Progenitor cell of endocrine pancreas (in vitro differentiated cells): ENCODE measurements around the gene ZNF536. TPM values are rescaled to one million over a fixed set of nuclear protein-coding genes. Genes with fewer than 3 reads are reported as not detected.

Source experiments
- DNase-seq: peaks from one replicate; pipeline ENCODE4 v3.0.0; 2021; ENCODE audit warnings: low spot score; ENCODE audit not compliant: unreplicated experiment
- H3K27ac Mint-ChIP-seq: 2 replicates; pipeline ENCODE4 v1.8.0; 2021; ENCODE audit warnings: mild to moderate bottlenecking, moderate library complexity, mixed read lengths
- H3K27me3 Mint-ChIP-seq: 2 replicates; pipeline ENCODE4 v1.8.0; 2021; ENCODE audit warnings: mixed read lengths
- H3K36me3 Mint-ChIP-seq: 2 replicates; pipeline ENCODE4 v1.8.0; 2022; ENCODE audit warnings: mixed read lengths; ENCODE audit not compliant: insufficient read depth
- H3K4me1 Mint-ChIP-seq: 2 replicates; pipeline ENCODE4 v1.8.0; 2021; ENCODE audit warnings: low read depth, mixed read lengths
- H3K4me3 Mint-ChIP-seq: 2 replicates; pipeline ENCODE4 v1.8.0; 2021; ENCODE audit warnings: low read depth, mild to moderate bottlenecking, moderate library complexity, mixed read lengths
- H3K9me3 Mint-ChIP-seq: 2 replicates; pipeline ENCODE4 v1.8.0; 2021; ENCODE audit warnings: low read depth, mixed read lengths
- CTCF ChIP-seq: fragments of 200-600 bp; sonication (generic); IDR thresholded peaks from one replicate; pipeline ENCODE4 v1.5.0; 2021; ENCODE audit warnings: antibody characterized with exemption, mild to moderate bottlenecking; ENCODE audit not compliant: unreplicated experiment
- total RNA-seq: library from RNA; stranded (reverse); gene quantifications from 2 replicates; pipeline ENCODE4 v1.2.1, GENCODE V29; 2021

ZNF536 gene
- total RNA-seq, 1 donor from 2014 or later = 2.0 TPM

GRCh38 chr19:30562981-30563380 lies 190.8 kb downstream of the ZNF536 start:
- no peaks in the 10 kb centered on the region for H3K36me3 Mint-ChIP-seq
- peaks cover 42% of the 10 kb centered on the region for H3K27me3 Mint-ChIP-seq
- DNase-seq = no peak
- TF ChIP-seq CTCF = no peak
- H3K4me1 Mint-ChIP-seq = no peaks in the 10 kb centered on the region
- no peak overlapping the region for H3K27ac Mint-ChIP-seq
- H3K9me3 Mint-ChIP-seq = no peaks in the 10 kb centered on the region
- no peak overlapping the region for H3K4me3 Mint-ChIP-seq

DNA sequence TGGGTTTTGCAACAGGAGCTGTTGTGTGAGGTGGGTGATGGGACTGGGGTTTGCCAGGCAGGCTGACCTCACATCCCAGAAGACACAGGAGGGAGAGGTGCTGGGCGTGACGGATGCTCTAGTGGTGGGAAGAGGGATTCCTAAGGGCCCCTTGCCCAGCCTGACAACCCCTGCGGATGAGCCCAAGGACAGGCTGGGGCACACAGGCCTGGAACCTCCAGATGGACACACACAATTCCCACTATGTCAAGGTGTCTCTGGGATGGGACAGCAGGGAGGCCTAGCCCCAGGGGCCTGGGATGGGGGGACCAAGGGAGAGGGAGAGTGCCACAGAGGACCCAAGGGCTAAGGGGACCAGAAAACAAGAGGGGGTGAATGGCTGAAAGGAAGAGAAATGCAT lies 191.5 kb downstream of the ZNF536 start:
- Mint-ChIP-seq H3K27ac (no peak overlapping the region), H3K36me3 (no peaks in the 10 kb centered on the region), H3K4me1 (no peaks in the 10 kb centered on the region), H3K4me3 (no peak overlapping the region), H3K27me3 (peaks cover 37% of the 10 kb centered on the region), H3K9me3 (no peaks in the 10 kb centered on the region)
- DNase-seq = no peak
- TF ChIP-seq CTCF = no peak

GRCh38 chr19:30564551-30565011 lies 192.4 kb downstream of the ZNF536 start:
- H3K4me3 Mint-ChIP-seq = no peak overlapping the region
- H3K27me3 Mint-ChIP-seq = peaks cover 35% of the 10 kb centered on the region
- H3K27ac Mint-ChIP-seq = no peak overlapping the region
- H3K4me1 Mint-ChIP-seq = no peaks in the 10 kb centered on the region
- H3K36me3 Mint-ChIP-seq = no peaks in the 10 kb centered on the region
- no peaks in the 10 kb centered on the region for H3K9me3 Mint-ChIP-seq
- no peak for TF ChIP-seq CTCF
- no peak for DNase-seq

- no peak overlapping the region for H3K4me3 Mint-ChIP-seq
- TF ChIP-seq CTCF = no peak
- no peak overlapping the region for H3K27ac Mint-ChIP-seq
- no peaks in the 10 kb centered on the region for H3K9me3 Mint-ChIP-seq
- H3K36me3 Mint-ChIP-seq = no peaks in the 10 kb centered on the region
- peaks cover 26% of the 10 kb centered on the region for H3K27me3 Mint-ChIP-seq
- no peaks in the 10 kb centered on the region for H3K4me1 Mint-ChIP-seq
- no peak for DNase-seq
Observed at GRCh38 chr19:30565636-30566035, 193.5 kb downstream of the ZNF536 start.

GRCh38 chr19:30566681-30567420 lies 194.7 kb downstream of the ZNF536 start:
- no peak for TF ChIP-seq CTCF
- H3K4me1 Mint-ChIP-seq = no peaks in the 10 kb centered on the region
- H3K9me3 Mint-ChIP-seq = no peaks in the 10 kb centered on the region
- no peaks in the 10 kb centered on the region for H3K36me3 Mint-ChIP-seq
- no peak overlapping the region for H3K4me3 Mint-ChIP-seq
- H3K27me3 Mint-ChIP-seq = peaks cover 19% of the 10 kb centered on the region
- no peak for DNase-seq
- no peak overlapping the region for H3K27ac Mint-ChIP-seq
